GM20000 (cell line): Measurements from ENCODE around the gene ALX4.

Source experiments
- DNase-seq: peaks from one replicate; pipeline ENCODE4 v3.0.0; 2012; ENCODE audit warnings: low spot score
- TF ChIP-seq, protein P1 (sequence below): IDR thresholded peaks from 2 replicates; pipeline ENCODE4 v1.5.1; 2012; ENCODE audit warnings: mild to moderate bottlenecking, control low read depth; ENCODE audit errors: extremely low read depth, missing control alignments

ALX4 gene

DNA sequence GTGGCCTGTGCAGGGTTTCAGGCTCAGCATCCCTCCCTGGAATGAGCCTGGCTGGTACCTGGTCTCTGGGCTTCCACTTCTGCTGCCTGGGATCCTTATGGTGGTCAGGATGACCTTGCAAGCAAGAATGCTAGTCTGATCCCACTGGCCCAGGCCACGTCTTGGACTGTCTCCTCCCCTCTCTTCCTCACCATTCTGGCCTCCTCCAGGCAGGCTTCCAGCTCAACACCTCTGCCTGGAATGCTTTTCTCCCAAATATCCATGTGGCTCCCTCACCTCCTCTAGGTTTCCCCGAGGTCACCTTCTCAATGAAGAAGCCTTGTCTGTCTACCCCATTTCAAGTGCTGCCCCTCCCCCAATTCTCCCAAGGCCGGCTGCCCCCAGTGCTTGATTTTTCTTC, 39.4 kb upstream of the ALX4 start:
- TF ChIP-seq, protein P1, sequence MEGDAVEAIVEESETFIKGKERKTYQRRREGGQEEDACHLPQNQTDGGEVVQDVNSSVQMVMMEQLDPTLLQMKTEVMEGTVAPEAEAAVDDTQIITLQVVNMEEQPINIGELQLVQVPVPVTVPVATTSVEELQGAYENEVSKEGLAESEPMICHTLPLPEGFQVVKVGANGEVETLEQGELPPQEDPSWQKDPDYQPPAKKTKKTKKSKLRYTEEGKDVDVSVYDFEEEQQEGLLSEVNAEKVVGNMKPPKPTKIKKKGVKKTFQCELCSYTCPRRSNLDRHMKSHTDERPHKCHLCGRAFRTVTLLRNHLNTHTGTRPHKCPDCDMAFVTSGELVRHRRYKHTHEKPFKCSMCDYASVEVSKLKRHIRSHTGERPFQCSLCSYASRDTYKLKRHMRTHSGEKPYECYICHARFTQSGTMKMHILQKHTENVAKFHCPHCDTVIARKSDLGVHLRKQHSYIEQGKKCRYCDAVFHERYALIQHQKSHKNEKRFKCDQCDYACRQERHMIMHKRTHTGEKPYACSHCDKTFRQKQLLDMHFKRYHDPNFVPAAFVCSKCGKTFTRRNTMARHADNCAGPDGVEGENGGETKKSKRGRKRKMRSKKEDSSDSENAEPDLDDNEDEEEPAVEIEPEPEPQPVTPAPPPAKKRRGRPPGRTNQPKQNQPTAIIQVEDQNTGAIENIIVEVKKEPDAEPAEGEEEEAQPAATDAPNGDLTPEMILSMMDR: no peak
- DNase-seq: no peak

GRCh38 chr11:44348721-44349120, 38.8 kb upstream of the ALX4 start:
- TF ChIP-seq, protein P1: no peak

GRCh38 chr11:44348114-44348513, 38.2 kb upstream of the ALX4 start:
- DNase-seq: no peak
- TF ChIP-seq, protein P1: no peak

More at GRCh38 chr11:44348721-44349120, 38.8 kb upstream of the ALX4 start:
- DNase-seq: no peak

DNA sequence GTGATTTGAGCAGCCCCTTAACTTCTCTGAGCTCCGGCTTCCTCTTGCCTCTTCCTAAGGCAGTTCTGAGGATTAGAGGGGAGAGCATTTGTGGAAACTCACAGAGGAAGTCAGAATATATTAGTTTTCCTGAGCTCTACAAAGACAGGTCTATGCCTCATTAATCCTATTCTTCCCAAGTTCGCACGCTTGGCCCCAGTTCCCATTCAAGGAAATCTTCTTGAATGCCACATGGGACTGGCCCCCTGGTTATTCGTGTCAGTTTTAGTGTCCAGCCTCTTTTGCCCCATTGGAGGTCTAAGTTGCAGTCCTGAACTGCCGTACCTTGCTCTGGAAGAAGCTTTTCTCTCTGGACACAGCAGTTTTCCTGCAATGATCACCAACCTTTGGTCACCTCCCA, 37.6 kb upstream of the ALX4 start:
- TF ChIP-seq, protein P1: no peak
- DNase-seq: no peak

DNA sequence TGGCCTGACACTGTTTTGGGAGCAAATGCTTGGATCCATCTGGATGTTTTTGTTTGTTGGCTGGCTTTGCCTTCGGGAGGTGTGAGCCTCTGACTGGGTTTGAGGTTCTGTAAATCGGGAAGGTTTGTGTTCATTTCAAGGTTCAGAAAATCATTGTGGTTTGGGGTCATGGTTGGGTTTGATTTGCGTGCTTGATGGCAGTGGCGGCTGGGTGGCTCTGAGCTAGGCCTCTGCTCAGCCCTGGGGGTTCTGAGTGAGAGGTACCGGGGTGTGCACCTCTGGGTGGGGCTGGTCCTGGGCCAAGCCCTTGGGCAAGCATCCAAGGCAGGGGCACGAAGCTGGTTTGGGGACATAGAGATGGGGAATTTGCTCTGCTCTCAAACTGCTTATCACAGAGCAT, 37.0 kb upstream of the ALX4 start:
- no peak for DNase-seq
- TF ChIP-seq, protein P1: no peak

- TF ChIP-seq, protein P1: no peak
Measured at GRCh38 chr11:44345781-44346180, 35.8 kb upstream of the ALX4 start.

DNA sequence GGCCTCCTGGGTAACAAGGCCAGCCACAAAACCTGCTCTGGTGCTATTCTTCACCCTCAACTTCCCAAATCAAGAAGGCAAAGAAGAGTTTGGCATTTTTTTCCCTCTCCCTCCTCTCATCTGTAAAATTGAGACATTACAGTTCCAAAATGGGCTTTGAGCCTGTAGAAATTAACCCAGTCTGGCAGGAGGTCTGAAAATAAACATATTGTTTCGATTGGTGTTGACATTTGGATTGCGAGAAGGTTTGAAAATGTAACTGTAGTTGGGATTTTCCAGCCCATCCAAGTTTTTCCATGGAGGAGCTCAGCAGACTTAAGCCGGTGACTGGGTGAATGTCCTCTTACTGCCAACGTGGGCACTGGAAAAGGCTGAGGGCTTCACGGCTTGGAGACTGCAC, 35.0 kb upstream of the ALX4 start:
- TF ChIP-seq, protein P1: no peak
- DNase-seq: no peak

More at GRCh38 chr11:44345781-44346180, 35.8 kb upstream of the ALX4 start:
- DNase-seq: no peak
